HepG2 (cell line): ENCODE measurements around the gene SEC14L1. TPM values are rescaled to one million over a fixed set of nuclear protein-coding genes. Genes with fewer than 3 reads are reported as not detected.
A peak's percentile ranks its signal among the peaks of the same experiment; 100 is the strongest.

Experiments
- ATAC-seq: fragments of 200-7000 bp; cut with Tn5 transposase; 3 replicates; pipeline ENCODE4 v1.9.1; 2020; ENCODE audit warnings: mild to moderate bottlenecking, moderate library complexity
- BruUV-seq: library from RNA; stranded (reverse); fragments of 400-500 nt; replicated peaks from 2 replicates; lab custom pipeline; 2021; lab: Mats Ljungman, UMichigan
- CTCF ChIA-PET: fragments of 300-600 bp; formaldehyde crosslinking; extraction: SDS; loops from one replicate; lab custom pipeline; 2021; ENCODE audit warnings: low total read pairs, inconsistent platforms, low intra/inter-chr PET ratio; lab: Yijun Ruan, JAX
- POLR2A ChIA-PET: fragments of 350-600 bp; sonication (Branson Sonifier 250); formaldehyde crosslinking; loops from one replicate; lab custom pipeline; 2020; ENCODE audit warnings: antibody characterized with exemption, inconsistent platforms; lab: Yijun Ruan, JAX
- DNase-seq: peaks from one replicate; pipeline ENCODE4 v3.0.0-alpha.2; 2015; ENCODE audit warnings: low spot score
- FAIRE-seq: peaks from 3 replicates; lab custom pipeline; 2011; peaks lifted over from hg19 to GRCh38; lab: Jason Lieb, UNC
- H2AFZ ChIP-seq: one replicate; pipeline ENCODE4 v1.6.1; 2011; ENCODE audit warnings: low read length, inconsistent platforms
- H3K27ac ChIP-seq: fragments of 300-600 bp; 3 replicates; pipeline ENCODE4 v1.8.0; 2011; ENCODE audit warnings: mixed run types, mild to moderate bottlenecking, mixed read lengths, low read length, inconsistent platforms; ENCODE audit not compliant: insufficient read depth; ENCODE audit errors: extremely low read length
- H3K27me3 ChIP-seq, 2 experiments: fragments of 200-600 bp in 1 of 2; 2 replicates in 1 of 2; 3 replicates in 1 of 2; pipeline versions ENCODE4 v1.6.0 to v1.8.0; 2011; ENCODE audit warnings: low read length in 2 of 2, mild to moderate bottlenecking in 2 of 2, moderate library complexity in 2 of 2, inconsistent platforms in 1 of 2; ENCODE audit not compliant: insufficient read depth in 2 of 2, control insufficient read depth in 1 of 2
- H3K36me3 ChIP-seq, 2 experiments: fragments of 200-600 bp in 1 of 2; replicated peaks in 1 of 2; 2 replicates in 1 of 2; 3 replicates in 1 of 2; pipeline versions ENCODE4 v1.5.1 to v1.8.0; 2011; ENCODE audit warnings: low read length in 2 of 2, inconsistent platforms in 1 of 2; ENCODE audit not compliant: insufficient read depth in 2 of 2, control insufficient read depth in 1 of 2
- H3K4me1 ChIP-seq: 2 replicates; pipeline ENCODE4 v1.5.1; 2012; ENCODE audit warnings: low read length, inconsistent platforms; ENCODE audit not compliant: insufficient read depth
- H3K4me2 ChIP-seq: 2 replicates; pipeline ENCODE4 v1.6.0; 2011; ENCODE audit warnings: low read depth, low read length, inconsistent platforms
- H3K4me3 ChIP-seq, 3 experiments: fragments of 200-600 bp in 1 of 3; sonication (generic), shearing (Covaris generic) in 1 of 3; replicated peaks in 1 of 3; 2 replicates each; pipeline ENCODE4 v1.5.1; 2011 to 2016; ENCODE audit warnings: low read length in 3 of 3, inconsistent platforms in 2 of 3, low read depth in 2 of 3, mild to moderate bottlenecking in 2 of 3, control low read depth in 1 of 3, mixed read lengths in 1 of 3; ENCODE audit not compliant: insufficient read depth in 1 of 3
- H3K79me2 ChIP-seq: one replicate; pipeline ENCODE4 v1.6.1; 2011; ENCODE audit warnings: low read length, inconsistent platforms; ENCODE audit not compliant: insufficient read depth
- H3K9ac ChIP-seq: 2 replicates; pipeline ENCODE4 v1.6.0; 2011; ENCODE audit warnings: mild to moderate bottlenecking, low read depth, low read length, inconsistent platforms; ENCODE audit not compliant: insufficient read depth
- H3K9me3 ChIP-seq: 2 replicates; pipeline ENCODE4 v1.5.1; 2012; ENCODE audit warnings: mild to moderate bottlenecking, low read length
- H4K20me1 ChIP-seq: 2 replicates; pipeline ENCODE4 v1.6.0; 2011; ENCODE audit warnings: inconsistent platforms, mild to moderate bottlenecking, low read length, moderate library complexity; ENCODE audit not compliant: insufficient read depth
- FOSL2 ChIP-seq: sonication (generic); formaldehyde crosslinking; IDR thresholded peaks from 2 replicates; pipeline ENCODE4 v1.4.0; 2020; ENCODE audit warnings: missing genetic modification reagents
- MED8 ChIP-seq: sonication (generic); formaldehyde crosslinking; IDR thresholded peaks from 2 replicates; pipeline ENCODE4 v1.8.1; 2023; ENCODE audit warnings: mild to moderate bottlenecking, missing genetic modification reagents; ENCODE audit not compliant: insufficient replicate concordance
- RFX3 ChIP-seq: IDR thresholded peaks from 2 replicates; pipeline ENCODE4 v1.6.1; 2016; ENCODE audit warnings: missing biosample characterization, missing genetic modification reagents
- TCF7 ChIP-seq: sonication (generic); IDR thresholded peaks from 2 replicates; pipeline ENCODE4 v1.6.1; 2016; ENCODE audit warnings: antibody characterized with exemption, low read depth
- ZNF121 ChIP-seq: sonication (generic); formaldehyde crosslinking; IDR thresholded peaks from 2 replicates; pipeline ENCODE4 v1.5.0; 2020; ENCODE audit warnings: mild to moderate bottlenecking, missing genetic modification reagents
- ZNF501 ChIP-seq: sonication (generic); formaldehyde crosslinking; IDR thresholded peaks from 2 replicates; pipeline ENCODE4 v1.5.1; 2020; ENCODE audit warnings: mild to moderate bottlenecking, moderate library complexity, missing genetic modification reagents
- ZNF660 ChIP-seq: sonication (generic); formaldehyde crosslinking; IDR thresholded peaks from 2 replicates; pipeline ENCODE4 v1.5.1; 2020; ENCODE audit warnings: mild to moderate bottlenecking, low read depth, missing genetic modification reagents, borderline replicate concordance
- WGBS: methylation state at CpG from one replicate; pipeline ENCODE4 v1.1.6; 2017; ENCODE audit warnings: low lambda C conversion rate; 5-methylcytosine and 5-hydroxymethylcytosine counted together
- in situ Hi-C: cut with HindIII; loops from 2 replicates; pipeline ENCODE4 v1.10.0; 2017; ENCODE audit warnings: low pct_unique_long_range_greater_than_20kb; ENCODE audit not compliant: extremely low pct_ligation_motif_present
- intact Hi-C: fragments of 100-400 bp; cut with micrococcal nuclease; formaldehyde crosslinking; loops from one replicate; pipeline ENCODE4 v1.10.0; 2022; ENCODE audit not compliant: unreplicated experiment
- polyA plus RNA-seq, 8 experiments: library from polyadenylated mRNA; depleted of rRNA in 3 of 8; stranded (reverse) in 7 of 8; unstranded in 1 of 8; fragments of >200 nt; fragmentation: Illumina TruSeq in 4 of 8; extraction: Trizol in 4 of 8; gene quantifications; 2 replicates each; pipeline versions ENCODE4 v1.2.1 to v1.2.3, GENCODE V29; 2011 to 2016; ENCODE audit warnings: low read depth in 4 of 8, missing spikeins in 1 of 8, mixed read lengths in 1 of 8; ENCODE audit not compliant: insufficient read depth in 1 of 8
- total RNA-seq, 5 experiments: library from RNA; depleted of rRNA; stranded (reverse); fragments of >200 nt; fragmentation: Illumina TruSeq; extraction: Trizol; gene quantifications; 2 replicates each; pipeline ENCODE4 v1.2.3, GENCODE V29; 2016; ENCODE audit warnings: low read depth in 1 of 5

Gene SEC14L1
- total and polyA plus RNA-seq, 2 of the 13 experiments (the other 11 are each of a cell fraction or from before 2014, with no cell fraction given), result 26.3 to 43.9 TPM

- no peaks in the 10 kb centered on the region for H4K20me1 ChIP-seq
- H3K4me1 ChIP-seq, result peaks cover 86% of the 10 kb centered on the region
- POLR2A ChIA-PET, result interaction anchor here (0.7 to 1.4 kb wide), 3 partner anchors 19 to 99 kb away, joined by 3 to 7 read pairs (median 4); partner anchors contain the start of gene SEC14L1
- FAIRE-seq (no peak), DNase-seq (no peak), ATAC-seq (no peak)
- no peaks in the 10 kb centered on the region for H3K9me3 ChIP-seq
- no peaks in the 10 kb centered on the region for H3K27me3 ChIP-seq
- H3K9ac ChIP-seq, result peak overlapping the region; percentile 10; the same call in 1 of the 2 replicates
- no peak overlapping the region for H3K27ac ChIP-seq
- intact Hi-C loops (no loop called here), in situ Hi-C loops (no loop called here)
- H3K4me2 ChIP-seq, result no peak overlapping the region
- TF ChIP-seq TCF7 (no peak), MED8 (no peak), RFX3 (CRISPR knock-in tag) (no peak), ZNF121 (CRISPR knock-in tag) (peak; percentile 53; the same call in 1 of the 2 replicates), FOSL2 (CRISPR knock-in tag) (peak; percentile 47; the same call in 1 of the 2 replicates), ZNF501 (CRISPR knock-in tag) (no peak), ZNF660 (no peak)
- no TSS peak for BruUV-seq
- 93% methylated on average over 23 of the region's 23 CpGs for WGBS
- no peak overlapping the region for H2AFZ ChIP-seq
- no peak overlapping the region for H3K4me3 ChIP-seq
- CTCF ChIA-PET, result no interaction called here
- H3K36me3 ChIP-seq, result no peaks in the 10 kb centered on the region
- H3K79me2 ChIP-seq, result no peaks in the 10 kb centered on the region
These were observed 33.0 kb upstream of the SEC14L1 start for GRCh38 chr17:77107506-77108433.
